Activated gamma-delta T cell treated with Interleukin-2 at 50 U/mL for 16 hours (primary cell): Measurements from ENCODE around the gene LEMD2.

ENCODE experiments used
- DNase-seq: peaks from one replicate; pipeline ENCODE4 v3.0.0-alpha.2; 2020

Gene LEMD2

GRCh38 chr6:33772082-33772830 is 16.7 kb downstream of the LEMD2 start:
- DNase-seq = no peak

GRCh38 chr6:33771146-33772081 is 17.5 kb downstream of the LEMD2 start:
- peak; percentile 54 for DNase-seq

GRCh38 chr6:33770833-33771145 is 18.1 kb downstream of the LEMD2 start:
- no peak for DNase-seq

- no peak for DNase-seq
These were observed 18.7 kb downstream of the LEMD2 start for GRCh38 chr6:33770124-33770832.

- DNase-seq = no peak
These were observed 19.6 kb downstream of the LEMD2 start for GRCh38 chr6:33769248-33769821.

GRCh38 chr6:33768644-33769120 is 20.2 kb downstream of the LEMD2 start:
- peak; percentile 69 for DNase-seq

- DNase-seq = no peak
These were observed 21.7 kb downstream of the LEMD2 start for GRCh38 chr6:33766921-33767907.

GRCh38 chr6:33765368-33765767 is 23.6 kb downstream of the LEMD2 start:
- no peak for DNase-seq

- no peak for DNase-seq
These were observed 24.9 kb downstream of the LEMD2 start for GRCh38 chr6:33764036-33764435.

- DNase-seq = no peak
These were observed 25.4 kb downstream of the LEMD2 start for GRCh38 chr6:33763483-33763882.

GRCh38 chr6:33762713-33763112 is 26.2 kb downstream of the LEMD2 start:
- DNase-seq = no peak

GRCh38 chr6:33761922-33762629 is 26.9 kb downstream of the LEMD2 start:
- DNase-seq = peak; percentile 19

- DNase-seq = no peak
These were observed 27.4 kb downstream of the LEMD2 start for GRCh38 chr6:33761581-33761921.

- no peak for DNase-seq
These were observed 28.9 kb downstream of the LEMD2 start for GRCh38 chr6:33759887-33760629.

GRCh38 chr6:33758815-33759216 is 30.1 kb downstream of the LEMD2 start:
- DNase-seq = no peak

GRCh38 chr6:33757906-33758305 is 31.0 kb downstream of the LEMD2 start:
- DNase-seq = no peak

- DNase-seq = no peak
These were observed 31.8 kb downstream of the LEMD2 start for GRCh38 chr6:33757113-33757512.

- no peak for DNase-seq
These were observed 32.5 kb downstream of the LEMD2 start for GRCh38 chr6:33756211-33756954.

GRCh38 chr6:33755070-33755869 is 33.7 kb downstream of the LEMD2 start:
- DNase-seq = no peak
